ENCODE data around the gene FAM13A.

- TF ChIP-seq GABPA (IDR thresholded peaks at IDR 0.05; ENCODE audit: low read depth) (no peak), CTCF (IDR thresholded peaks at IDR 0.05; ENCODE audit: insufficient read depth, low read length) (no peak), POLR2AphosphoS5 (IDR thresholded peaks at IDR 0.05; ENCODE audit: low read depth) (no peak), SPI1 (IDR thresholded peaks at IDR 0.05; ENCODE audit: borderline replicate concordance, low read depth) (no peak)
These were observed 75.0 kb downstream of the FAM13A start for GRCh38 chr4:88981993-88982392.

All from HL-60 (cell line).